ENCODE results near the gene CERK.

The CERK gene

GRCh38 chr22:46673662-46674236 is 64.3 kb downstream of the CERK start:
- no peak overlapping the region for H3K9ac ChIP-seq
- H3K27me3 ChIP-seq (ENCODE audit: insufficient read depth, low read depth), result no peaks in the 10 kb centered on the region
- no peak overlapping the region for H3K27ac ChIP-seq
- TF ChIP-seq CTCF (conservative IDR thresholded peaks at IDR 0.05; ENCODE audit: low read depth, low read length), result no peak
- H3K79me2 ChIP-seq (ENCODE audit: insufficient read depth, low read depth), result no peaks in the 10 kb centered on the region
- no peaks in the 10 kb centered on the region for H4K20me1 ChIP-seq (ENCODE audit: insufficient read depth)
- H3K36me3 ChIP-seq (ENCODE audit: insufficient read depth), result no peaks in the 10 kb centered on the region
- no peaks in the 10 kb centered on the region for H3K4me1 ChIP-seq (ENCODE audit: low read depth, poor library complexity, severe bottlenecking)
- no peak overlapping the region for H3K4me2 ChIP-seq
- no peak overlapping the region for H3K4me3 ChIP-seq (IDR thresholded peaks at IDR 0.05; ENCODE audit: insufficient read depth, low read depth, low read length)
- H2AFZ ChIP-seq (ENCODE audit: low read depth), result no peak overlapping the region

- Histone ChIP-seq H2AFZ (ENCODE audit: low read depth) (no peak overlapping the region), H3K4me1 (ENCODE audit: low read depth, poor library complexity, severe bottlenecking) (no peaks in the 10 kb centered on the region), H3K4me3 (IDR thresholded peaks at IDR 0.05; ENCODE audit: insufficient read depth, low read depth, low read length) (no peak overlapping the region), H3K27me3 (ENCODE audit: insufficient read depth, low read depth) (no peaks in the 10 kb centered on the region), H3K4me2 (no peak overlapping the region), H3K79me2 (ENCODE audit: insufficient read depth, low read depth) (no peaks in the 10 kb centered on the region), H4K20me1 (ENCODE audit: insufficient read depth) (no peaks in the 10 kb centered on the region), H3K9ac (no peak overlapping the region), H3K36me3 (ENCODE audit: insufficient read depth) (no peaks in the 10 kb centered on the region), H3K27ac (no peak overlapping the region)
- no peak for TF ChIP-seq CTCF (conservative IDR thresholded peaks at IDR 0.05; ENCODE audit: low read depth, low read length)
Measured at GRCh38 chr22:46673205-46673604, 64.8 kb downstream of the CERK start.

GRCh38 chr22:46672731-46673130 is 65.3 kb downstream of the CERK start:
- Histone ChIP-seq H4K20me1 (ENCODE audit: insufficient read depth) (no peaks in the 10 kb centered on the region), H3K27ac (no peak overlapping the region), H3K36me3 (ENCODE audit: insufficient read depth) (no peaks in the 10 kb centered on the region), H3K4me1 (ENCODE audit: low read depth, poor library complexity, severe bottlenecking) (no peaks in the 10 kb centered on the region), H3K4me3 (IDR thresholded peaks at IDR 0.05; ENCODE audit: insufficient read depth, low read depth, low read length) (no peak overlapping the region), H3K4me2 (no peak overlapping the region), H3K79me2 (ENCODE audit: insufficient read depth, low read depth) (no peaks in the 10 kb centered on the region), H2AFZ (ENCODE audit: low read depth) (no peak overlapping the region), H3K27me3 (ENCODE audit: insufficient read depth, low read depth) (no peaks in the 10 kb centered on the region), H3K9ac (no peak overlapping the region)
- TF ChIP-seq CTCF (conservative IDR thresholded peaks at IDR 0.05; ENCODE audit: low read depth, low read length), result no peak

- no peaks in the 10 kb centered on the region for H3K79me2 ChIP-seq (ENCODE audit: insufficient read depth, low read depth)
- H3K27ac ChIP-seq, result no peak overlapping the region
- H2AFZ ChIP-seq (ENCODE audit: low read depth), result no peak overlapping the region
- H3K4me2 ChIP-seq, result no peak overlapping the region
- no peak for TF ChIP-seq CTCF (conservative IDR thresholded peaks at IDR 0.05; ENCODE audit: low read depth, low read length)
- no peaks in the 10 kb centered on the region for H4K20me1 ChIP-seq (ENCODE audit: insufficient read depth)
- H3K4me1 ChIP-seq (ENCODE audit: low read depth, poor library complexity, severe bottlenecking), result no peaks in the 10 kb centered on the region
- no peak overlapping the region for H3K9ac ChIP-seq
- no peak overlapping the region for H3K4me3 ChIP-seq (IDR thresholded peaks at IDR 0.05; ENCODE audit: insufficient read depth, low read depth, low read length)
- H3K27me3 ChIP-seq (ENCODE audit: insufficient read depth, low read depth), result no peaks in the 10 kb centered on the region
- H3K36me3 ChIP-seq (ENCODE audit: insufficient read depth), result no peaks in the 10 kb centered on the region
Measured at GRCh38 chr22:46671824-46672432, 66.1 kb downstream of the CERK start.
